Activated B cell treated with CpG ODN at 0.5 μM for 24 hours (primary cell): ENCODE data around the gene LEKR1. TPM values are rescaled to one million over a fixed set of nuclear protein-coding genes. Genes with fewer than 3 reads are reported as not detected.
A peak's percentile ranks its signal among the peaks of the same experiment; 100 is the strongest.

Source experiments
- ATAC-seq: fragments of 200-7000 bp; cut with Tn5 transposase; one replicate; pipeline ENCODE4 v1.10.0; 2021; ENCODE audit warnings: low read depth, mild to moderate bottlenecking, moderate library complexity
- CTCF ChIA-PET: fragments of 350-600 bp; sonication (Branson Sonifier 250); formaldehyde crosslinking; loops from one replicate; lab custom pipeline; 2021; ENCODE audit warnings: antibody characterized with exemption; lab: Charles Lee
- POLR2A ChIA-PET: fragments of 350-600 bp; sonication (Branson Sonifier 250); formaldehyde crosslinking; loops from one replicate; lab custom pipeline; 2021; ENCODE audit warnings: antibody characterized with exemption; lab: Charles Lee
- DNase-seq: peaks from one replicate; pipeline ENCODE4 v3.0.0; 2022
- H3K27ac Mint-ChIP-seq: one replicate; pipeline ENCODE4 v1.8.0; 2020; ENCODE audit warnings: mixed read lengths
- H3K27me3 Mint-ChIP-seq: one replicate; pipeline ENCODE4 v1.8.0; 2021; ENCODE audit warnings: mixed read lengths
- H3K36me3 Mint-ChIP-seq: one replicate; pipeline ENCODE4 v1.8.0; 2021; ENCODE audit warnings: low read depth, mixed read lengths
- H3K4me1 Mint-ChIP-seq: one replicate; pipeline ENCODE4 v1.8.0; 2021; ENCODE audit warnings: mixed read lengths
- H3K4me3 Mint-ChIP-seq: one replicate; pipeline ENCODE4 v1.8.0; 2020; ENCODE audit warnings: mild to moderate bottlenecking, mixed read lengths
- H3K9me3 Mint-ChIP-seq: one replicate; pipeline ENCODE4 v1.8.0; 2020; ENCODE audit warnings: mixed read lengths
- intact Hi-C: fragments of 100-400 bp; cut with micrococcal nuclease; formaldehyde crosslinking; loops from one replicate; pipeline ENCODE4 v1.15.1; 2024
- total RNA-seq: library from RNA; stranded (reverse); gene quantifications from 2 replicates; pipeline ENCODE4 v1.2.3, GENCODE V29; 2022
- TF ChIP-seq, protein P1 (sequence below): fragments of 200-600 bp; IDR thresholded peaks from one replicate; pipeline ENCODE4 v1.8.0; 2022; ENCODE audit warnings: antibody characterized with exemption, mild to moderate bottlenecking

Gene LEKR1
- total RNA-seq, 1 donor from 2014 or later = 2.8 TPM

GRCh38 chr3:157086060-157086750 lies 260.1 kb downstream of the LEKR1 start:
- TF ChIP-seq, protein P1, sequence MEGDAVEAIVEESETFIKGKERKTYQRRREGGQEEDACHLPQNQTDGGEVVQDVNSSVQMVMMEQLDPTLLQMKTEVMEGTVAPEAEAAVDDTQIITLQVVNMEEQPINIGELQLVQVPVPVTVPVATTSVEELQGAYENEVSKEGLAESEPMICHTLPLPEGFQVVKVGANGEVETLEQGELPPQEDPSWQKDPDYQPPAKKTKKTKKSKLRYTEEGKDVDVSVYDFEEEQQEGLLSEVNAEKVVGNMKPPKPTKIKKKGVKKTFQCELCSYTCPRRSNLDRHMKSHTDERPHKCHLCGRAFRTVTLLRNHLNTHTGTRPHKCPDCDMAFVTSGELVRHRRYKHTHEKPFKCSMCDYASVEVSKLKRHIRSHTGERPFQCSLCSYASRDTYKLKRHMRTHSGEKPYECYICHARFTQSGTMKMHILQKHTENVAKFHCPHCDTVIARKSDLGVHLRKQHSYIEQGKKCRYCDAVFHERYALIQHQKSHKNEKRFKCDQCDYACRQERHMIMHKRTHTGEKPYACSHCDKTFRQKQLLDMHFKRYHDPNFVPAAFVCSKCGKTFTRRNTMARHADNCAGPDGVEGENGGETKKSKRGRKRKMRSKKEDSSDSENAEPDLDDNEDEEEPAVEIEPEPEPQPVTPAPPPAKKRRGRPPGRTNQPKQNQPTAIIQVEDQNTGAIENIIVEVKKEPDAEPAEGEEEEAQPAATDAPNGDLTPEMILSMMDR = no peak
- H3K27me3 Mint-ChIP-seq = no peaks in the 10 kb centered on the region
- H3K27ac Mint-ChIP-seq = no peak overlapping the region
- CTCF ChIA-PET = interaction anchor here (1.1 to 2.3 kb wide), 4 partner anchors 43 to 531 kb away, joined by 3 to 6 read pairs (median 5); partner anchors contain the start of gene SSR3
- POLR2A ChIA-PET = interaction anchor here (0.9 to 4.0 kb wide), 3 partner anchors 411 to 532 kb away, joined by 3 to 30 read pairs (median 4); partner anchors contain the start of genes SSR3 and TIPARP
- no peak overlapping the region for H3K4me3 Mint-ChIP-seq
- ATAC-seq = no peak
- intact Hi-C loops = loop anchor here (5.0 to 10.0 kb wide), 2 partner anchors 151 to 741 kb away; no protein-coding TSS in a partner anchor
- no peak for DNase-seq
- H3K4me1 Mint-ChIP-seq = peaks cover 35% of the 10 kb centered on the region
- no peaks in the 10 kb centered on the region for H3K36me3 Mint-ChIP-seq
- no peaks in the 10 kb centered on the region for H3K9me3 Mint-ChIP-seq

GRCh38 chr3:157086775-157087174 lies 260.6 kb downstream of the LEKR1 start:
- ChIA-PET CTCF (interaction anchor here (1.1 to 2.3 kb wide), 4 partner anchors 42 to 532 kb away, joined by 3 to 6 read pairs (median 5); partner anchors contain the start of gene SSR3), POLR2A (interaction anchor here (0.9 to 4.0 kb wide), 4 partner anchors 412 to 532 kb away, joined by 3 to 70 read pairs (median 17); partner anchors contain the start of genes SSR3 and TIPARP)
- intact Hi-C loops = loop anchor here (5.0 to 10.0 kb wide), 2 partner anchors 151 to 742 kb away; no protein-coding TSS in a partner anchor
- ATAC-seq (no peak), DNase-seq (no peak)
- no peak overlapping the region for H3K27ac Mint-ChIP-seq
- TF ChIP-seq, protein P1 = no peak
- H3K4me1 Mint-ChIP-seq = peaks cover 29% of the 10 kb centered on the region
- H3K4me3 Mint-ChIP-seq = no peak overlapping the region
- H3K9me3 Mint-ChIP-seq = no peaks in the 10 kb centered on the region
- H3K27me3 Mint-ChIP-seq = no peaks in the 10 kb centered on the region
- no peaks in the 10 kb centered on the region for H3K36me3 Mint-ChIP-seq

GRCh38 chr3:157087373-157087772 lies 261.2 kb downstream of the LEKR1 start:
- Mint-ChIP-seq H3K27me3 (no peaks in the 10 kb centered on the region), H3K4me1 (peaks cover 26% of the 10 kb centered on the region), H3K36me3 (no peaks in the 10 kb centered on the region), H3K27ac (no peak overlapping the region), H3K9me3 (no peaks in the 10 kb centered on the region), H3K4me3 (no peak overlapping the region)
- ChIA-PET CTCF (interaction anchor here (0.8 to 3.2 kb wide), 4 partner anchors 50 to 532 kb away, joined by 3 to 29 read pairs (median 6); partner anchors contain the start of gene SSR3), POLR2A (interaction anchor here (2.5 to 4.0 kb wide), 5 partner anchors 50 to 533 kb away, joined by 14 to 70 read pairs (median 31); partner anchors contain the start of genes SSR3 and TIPARP)
- intact Hi-C loops = loop anchor here (5.0 to 10.0 kb wide), 2 partner anchors 150 to 743 kb away; no protein-coding TSS in a partner anchor
- DNase-seq (no peak), ATAC-seq (no peak)
- TF ChIP-seq, protein P1 = no peak

GRCh38 chr3:157087780-157088600 lies 261.8 kb downstream of the LEKR1 start:
- TF ChIP-seq, protein P1 = no peak
- DNase-seq (no peak), ATAC-seq (no peak)
- H3K36me3 Mint-ChIP-seq = no peaks in the 10 kb centered on the region
- ChIA-PET CTCF (interaction anchor here (0.6 to 3.2 kb wide), 11 partner anchors 39 to 533 kb away, joined by 3 to 29 read pairs (median 5); partner anchors contain the start of gene SSR3), POLR2A (interaction anchor here (1.4 to 4.0 kb wide), 18 partner anchors 9 to 533 kb away, joined by 5 to 70 read pairs (median 8); partner anchors contain the start of genes CCNL1, SSR3 and TIPARP)
- peaks cover 26% of the 10 kb centered on the region for H3K4me1 Mint-ChIP-seq
- H3K9me3 Mint-ChIP-seq = no peaks in the 10 kb centered on the region
- peak overlapping the region; percentile 90 for H3K27ac Mint-ChIP-seq
- H3K4me3 Mint-ChIP-seq = peak overlapping the region; percentile 90
- H3K27me3 Mint-ChIP-seq = peaks cover 1% of the 10 kb centered on the region
- intact Hi-C loops = loop anchor here (2.0 to 10.0 kb wide), 4 partner anchors 149 to 1233 kb away; partner anchors contain the start of gene SLC33A1
